HFF-Myc (cell line): ENCODE results near the gene WDR72.

Source experiments
- DNase-seq: peaks from one replicate; pipeline ENCODE4 v3.0.0-alpha.2; 2011; ENCODE audit warnings: low read depth; ENCODE audit errors: extremely low read depth
- H3K4me3 ChIP-seq: replicated peaks from 2 replicates; pipeline ENCODE4 v1.5.1; 2011; ENCODE audit warnings: low read depth, mild to moderate bottlenecking, control low read depth, low read length
- CTCF ChIP-seq: IDR thresholded peaks from 2 replicates; pipeline ENCODE4 v1.5.1; 2012; ENCODE audit warnings: mild to moderate bottlenecking, low read depth, low read length, control low read depth; ENCODE audit errors: missing control alignments

WDR72 gene

DNA sequence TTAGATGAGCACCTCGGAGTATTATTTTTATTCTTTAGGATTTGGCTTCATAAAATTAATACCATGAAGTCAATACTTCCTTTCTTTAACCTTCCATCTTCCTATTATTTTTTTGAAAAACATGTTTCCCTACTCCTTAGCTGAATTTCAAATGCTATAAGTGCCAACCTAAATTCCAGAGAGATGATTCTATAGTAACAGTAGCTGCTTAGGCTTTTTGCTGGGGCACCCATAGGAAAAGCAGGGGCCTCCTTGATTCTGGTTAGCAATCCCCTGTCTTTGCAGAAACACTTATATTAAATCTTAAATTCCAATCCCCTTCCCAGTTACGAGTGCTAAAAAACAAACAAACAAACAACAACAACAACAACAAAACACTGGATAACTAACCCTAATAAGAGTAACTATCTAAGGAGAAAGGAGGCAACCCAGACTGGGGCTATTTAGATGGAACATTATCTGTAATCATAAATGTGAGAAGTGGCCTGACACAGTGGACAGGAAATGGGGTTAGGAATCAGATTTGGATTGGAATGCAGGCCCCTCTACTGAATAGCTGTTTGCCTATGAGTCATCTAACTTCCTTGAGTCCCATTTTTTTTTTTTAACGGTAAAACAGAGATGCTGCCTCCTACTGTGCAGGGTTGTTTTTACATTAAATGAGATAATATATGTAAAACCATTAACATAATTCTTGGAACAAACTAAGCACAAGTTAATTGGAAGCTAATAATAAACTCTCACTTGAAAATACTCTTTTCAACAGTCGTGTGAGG, 148.1 kb downstream of the WDR72 start:
- no peak for DNase-seq
- H3K4me3 ChIP-seq = no peak overlapping the region
- no peak for TF ChIP-seq CTCF

- H3K4me3 ChIP-seq = no peak overlapping the region
- no peak for TF ChIP-seq CTCF
- no peak for DNase-seq
These were observed 168.4 kb downstream of the WDR72 start for GRCh38 chr15:53591041-53591440.

- no peak for DNase-seq
- no peak for TF ChIP-seq CTCF
- H3K4me3 ChIP-seq = no peak overlapping the region
These were observed 169.1 kb downstream of the WDR72 start for GRCh38 chr15:53590380-53590779.

- no peak overlapping the region for H3K4me3 ChIP-seq
- no peak for DNase-seq
- TF ChIP-seq CTCF = no peak
These were observed 169.9 kb downstream of the WDR72 start for GRCh38 chr15:53589520-53590057.

DNA sequence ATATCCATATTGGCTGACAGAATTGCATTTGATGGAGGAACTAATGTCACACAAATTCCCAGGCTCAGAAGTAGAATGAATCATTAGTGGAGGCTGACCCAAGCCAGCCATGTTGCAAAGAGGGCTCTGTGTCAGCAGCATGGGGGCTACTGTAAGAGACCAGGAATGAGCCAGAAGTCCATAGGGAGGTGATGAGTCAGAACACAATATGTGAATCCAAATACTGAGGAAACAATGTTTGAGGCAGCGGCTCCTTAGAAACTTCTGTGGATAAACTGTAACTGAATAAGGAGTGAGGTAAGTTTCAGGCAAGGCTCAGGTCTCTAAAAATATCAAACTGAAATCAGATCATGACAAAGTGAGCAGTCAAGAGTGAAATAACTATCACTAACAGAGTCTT, 170.7 kb downstream of the WDR72 start:
- H3K4me3 ChIP-seq = no peak overlapping the region
- TF ChIP-seq CTCF = no peak

GRCh38 chr15:53586799-53587198, 172.7 kb downstream of the WDR72 start:
- DNase-seq = no peak
- no peak overlapping the region for H3K4me3 ChIP-seq
- no peak for TF ChIP-seq CTCF

More for the DNA sequence above, 170.7 kb downstream of the WDR72 start:
- DNase-seq = no peak
